Ishikawa (cell line): ENCODE measurements around the gene SHB.

Experiments
- CREB1 ChIP-seq: IDR thresholded peaks from 2 replicates; pipeline ENCODE4 v1.6.1; 2012; ENCODE audit warnings: low read depth
- EP300 ChIP-seq: IDR thresholded peaks from 2 replicates; pipeline ENCODE4 v1.6.1; 2012; ENCODE audit warnings: borderline replicate concordance
- RAD21 ChIP-seq: IDR thresholded peaks from 2 replicates; pipeline ENCODE4 v1.6.1; 2012; ENCODE audit warnings: low read depth
- YY1 ChIP-seq: IDR thresholded peaks from 2 replicates; pipeline ENCODE4 v1.6.1; 2012; ENCODE audit warnings: low read depth
- ZBTB7A ChIP-seq: IDR thresholded peaks from 2 replicates; pipeline ENCODE4 v1.6.1; 2012; ENCODE audit warnings: low read depth
- TF ChIP-seq, protein P1 (sequence below): IDR thresholded peaks from 2 replicates; pipeline ENCODE4 v1.6.1; 2012; ENCODE audit warnings: low read depth, mild to moderate bottlenecking
- TF ChIP-seq, protein P2 (sequence below): IDR thresholded peaks from 2 replicates; pipeline ENCODE4 v1.6.1; 2012
- TF ChIP-seq, protein P3 (sequence below): IDR thresholded peaks from 2 replicates; pipeline ENCODE4 v1.6.1; 2012

DNA sequence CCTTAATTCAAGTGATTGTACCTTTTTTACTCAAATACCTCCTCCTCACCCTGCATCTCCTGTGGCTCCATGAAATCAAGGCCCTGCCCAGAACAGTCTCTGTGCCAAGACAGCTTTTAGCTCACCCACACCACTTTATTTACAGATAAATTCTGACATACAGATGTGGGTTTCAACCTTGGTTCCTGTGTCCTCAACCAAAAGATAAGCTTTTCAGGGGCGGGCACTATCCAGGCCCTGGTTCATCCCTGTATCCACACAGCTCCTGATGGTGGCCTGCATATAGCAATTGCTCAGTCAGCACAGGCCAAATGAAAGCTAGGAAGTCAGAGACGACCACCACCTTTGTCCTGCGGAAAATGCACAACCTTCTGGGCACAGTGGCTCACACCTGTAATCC lies 8.3 kb downstream of the SHB start:
- no peak for TF ChIP-seq YY1
- no peak for TF ChIP-seq RAD21
- TF ChIP-seq, protein P1, sequence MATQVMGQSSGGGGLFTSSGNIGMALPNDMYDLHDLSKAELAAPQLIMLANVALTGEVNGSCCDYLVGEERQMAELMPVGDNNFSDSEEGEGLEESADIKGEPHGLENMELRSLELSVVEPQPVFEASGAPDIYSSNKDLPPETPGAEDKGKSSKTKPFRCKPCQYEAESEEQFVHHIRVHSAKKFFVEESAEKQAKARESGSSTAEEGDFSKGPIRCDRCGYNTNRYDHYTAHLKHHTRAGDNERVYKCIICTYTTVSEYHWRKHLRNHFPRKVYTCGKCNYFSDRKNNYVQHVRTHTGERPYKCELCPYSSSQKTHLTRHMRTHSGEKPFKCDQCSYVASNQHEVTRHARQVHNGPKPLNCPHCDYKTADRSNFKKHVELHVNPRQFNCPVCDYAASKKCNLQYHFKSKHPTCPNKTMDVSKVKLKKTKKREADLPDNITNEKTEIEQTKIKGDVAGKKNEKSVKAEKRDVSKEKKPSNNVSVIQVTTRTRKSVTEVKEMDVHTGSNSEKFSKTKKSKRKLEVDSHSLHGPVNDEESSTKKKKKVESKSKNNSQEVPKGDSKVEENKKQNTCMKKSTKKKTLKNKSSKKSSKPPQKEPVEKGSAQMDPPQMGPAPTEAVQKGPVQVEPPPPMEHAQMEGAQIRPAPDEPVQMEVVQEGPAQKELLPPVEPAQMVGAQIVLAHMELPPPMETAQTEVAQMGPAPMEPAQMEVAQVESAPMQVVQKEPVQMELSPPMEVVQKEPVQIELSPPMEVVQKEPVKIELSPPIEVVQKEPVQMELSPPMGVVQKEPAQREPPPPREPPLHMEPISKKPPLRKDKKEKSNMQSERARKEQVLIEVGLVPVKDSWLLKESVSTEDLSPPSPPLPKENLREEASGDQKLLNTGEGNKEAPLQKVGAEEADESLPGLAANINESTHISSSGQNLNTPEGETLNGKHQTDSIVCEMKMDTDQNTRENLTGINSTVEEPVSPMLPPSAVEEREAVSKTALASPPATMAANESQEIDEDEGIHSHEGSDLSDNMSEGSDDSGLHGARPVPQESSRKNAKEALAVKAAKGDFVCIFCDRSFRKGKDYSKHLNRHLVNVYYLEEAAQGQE, result no peak
- TF ChIP-seq, protein P2, sequence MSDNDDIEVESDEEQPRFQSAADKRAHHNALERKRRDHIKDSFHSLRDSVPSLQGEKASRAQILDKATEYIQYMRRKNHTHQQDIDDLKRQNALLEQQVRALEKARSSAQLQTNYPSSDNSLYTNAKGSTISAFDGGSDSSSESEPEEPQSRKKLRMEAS, result no peak
- TF ChIP-seq, protein P3, sequence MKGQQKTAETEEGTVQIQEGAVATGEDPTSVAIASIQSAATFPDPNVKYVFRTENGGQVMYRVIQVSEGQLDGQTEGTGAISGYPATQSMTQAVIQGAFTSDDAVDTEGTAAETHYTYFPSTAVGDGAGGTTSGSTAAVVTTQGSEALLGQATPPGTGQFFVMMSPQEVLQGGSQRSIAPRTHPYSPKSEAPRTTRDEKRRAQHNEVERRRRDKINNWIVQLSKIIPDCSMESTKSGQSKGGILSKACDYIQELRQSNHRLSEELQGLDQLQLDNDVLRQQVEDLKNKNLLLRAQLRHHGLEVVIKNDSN, result no peak
- no peak for TF ChIP-seq ZBTB7A
- TF ChIP-seq EP300, result no peak
- TF ChIP-seq CREB1, result no peak
